Measurements from ENCODE around the gene RTN4R.
"Not testable (repeated sequence)": the region's sequence is repeated elsewhere in the genome, so short reads cannot be mapped to it uniquely, and the experiment has no call there.

Gene RTN4R

GRCh38 chr22:20312396-20313191 lies 44.5 kb upstream of the RTN4R start:
- DNase-seq: no peak
- H3K27ac ChIP-seq (ENCODE audit: insufficient read depth, low read length, poor library complexity, severe bottlenecking): no peak overlapping the region
- peaks cover 9% of the 10 kb centered on the region for H3K36me3 ChIP-seq (ENCODE audit: control insufficient read depth, insufficient read depth, low read length)
- H3K27me3 ChIP-seq (replicated peaks; ENCODE audit: control insufficient read depth, insufficient read depth, low read length, poor library complexity, severe bottlenecking): no peaks in the 10 kb centered on the region
- H3K4me1 ChIP-seq (ENCODE audit: control insufficient read depth, insufficient read depth, low read length, poor library complexity, severe bottlenecking): peaks cover 6% of the 10 kb centered on the region
- H3K4me3 ChIP-seq (ENCODE audit: insufficient read depth, low read depth, low read length, poor library complexity, severe bottlenecking): no peak overlapping the region
- H3K9me3 ChIP-seq (ENCODE audit: control insufficient read depth, low read length): no peaks in the 10 kb centered on the region

GRCh38 chr22:20311249-20312062 lies 43.3 kb upstream of the RTN4R start:
- H3K4me1 ChIP-seq (ENCODE audit: control insufficient read depth, insufficient read depth, low read length, poor library complexity, severe bottlenecking); H3K4me3 ChIP-seq (ENCODE audit: insufficient read depth, low read depth, low read length, poor library complexity, severe bottlenecking); H3K27ac ChIP-seq (ENCODE audit: insufficient read depth, low read length, poor library complexity, severe bottlenecking); H3K36me3 ChIP-seq (ENCODE audit: control insufficient read depth, insufficient read depth, low read length); DNase-seq; H3K27me3 ChIP-seq (replicated peaks; ENCODE audit: control insufficient read depth, insufficient read depth, low read length, poor library complexity, severe bottlenecking); H3K9me3 ChIP-seq (ENCODE audit: control insufficient read depth, low read length): not testable (repeated sequence)

GRCh38 chr22:20310773-20311172 lies 42.7 kb upstream of the RTN4R start:
- not testable (repeated sequence) for H3K27ac ChIP-seq (ENCODE audit: insufficient read depth, low read length, poor library complexity, severe bottlenecking); DNase-seq; H3K27me3 ChIP-seq (replicated peaks; ENCODE audit: control insufficient read depth, insufficient read depth, low read length, poor library complexity, severe bottlenecking); H3K9me3 ChIP-seq (ENCODE audit: control insufficient read depth, low read length); H3K4me1 ChIP-seq (ENCODE audit: control insufficient read depth, insufficient read depth, low read length, poor library complexity, severe bottlenecking); H3K4me3 ChIP-seq (ENCODE audit: insufficient read depth, low read depth, low read length, poor library complexity, severe bottlenecking); H3K36me3 ChIP-seq (ENCODE audit: control insufficient read depth, insufficient read depth, low read length)

- H3K27ac ChIP-seq (ENCODE audit: insufficient read depth, low read length, poor library complexity, severe bottlenecking); H3K9me3 ChIP-seq (ENCODE audit: control insufficient read depth, low read length); H3K27me3 ChIP-seq (replicated peaks; ENCODE audit: control insufficient read depth, insufficient read depth, low read length, poor library complexity, severe bottlenecking); H3K4me3 ChIP-seq (ENCODE audit: insufficient read depth, low read depth, low read length, poor library complexity, severe bottlenecking); H3K4me1 ChIP-seq (ENCODE audit: control insufficient read depth, insufficient read depth, low read length, poor library complexity, severe bottlenecking); DNase-seq; H3K36me3 ChIP-seq (ENCODE audit: control insufficient read depth, insufficient read depth, low read length): not testable (repeated sequence)
Measured at GRCh38 chr22:20310180-20310579, 42.1 kb upstream of the RTN4R start.

GRCh38 chr22:20308806-20309650 lies 40.9 kb upstream of the RTN4R start:
- H3K9me3 ChIP-seq (ENCODE audit: control insufficient read depth, low read length); H3K27me3 ChIP-seq (replicated peaks; ENCODE audit: control insufficient read depth, insufficient read depth, low read length, poor library complexity, severe bottlenecking); H3K4me1 ChIP-seq (ENCODE audit: control insufficient read depth, insufficient read depth, low read length, poor library complexity, severe bottlenecking); H3K27ac ChIP-seq (ENCODE audit: insufficient read depth, low read length, poor library complexity, severe bottlenecking); DNase-seq; H3K4me3 ChIP-seq (ENCODE audit: insufficient read depth, low read depth, low read length, poor library complexity, severe bottlenecking); H3K36me3 ChIP-seq (ENCODE audit: control insufficient read depth, insufficient read depth, low read length): not testable (repeated sequence)

DNA sequence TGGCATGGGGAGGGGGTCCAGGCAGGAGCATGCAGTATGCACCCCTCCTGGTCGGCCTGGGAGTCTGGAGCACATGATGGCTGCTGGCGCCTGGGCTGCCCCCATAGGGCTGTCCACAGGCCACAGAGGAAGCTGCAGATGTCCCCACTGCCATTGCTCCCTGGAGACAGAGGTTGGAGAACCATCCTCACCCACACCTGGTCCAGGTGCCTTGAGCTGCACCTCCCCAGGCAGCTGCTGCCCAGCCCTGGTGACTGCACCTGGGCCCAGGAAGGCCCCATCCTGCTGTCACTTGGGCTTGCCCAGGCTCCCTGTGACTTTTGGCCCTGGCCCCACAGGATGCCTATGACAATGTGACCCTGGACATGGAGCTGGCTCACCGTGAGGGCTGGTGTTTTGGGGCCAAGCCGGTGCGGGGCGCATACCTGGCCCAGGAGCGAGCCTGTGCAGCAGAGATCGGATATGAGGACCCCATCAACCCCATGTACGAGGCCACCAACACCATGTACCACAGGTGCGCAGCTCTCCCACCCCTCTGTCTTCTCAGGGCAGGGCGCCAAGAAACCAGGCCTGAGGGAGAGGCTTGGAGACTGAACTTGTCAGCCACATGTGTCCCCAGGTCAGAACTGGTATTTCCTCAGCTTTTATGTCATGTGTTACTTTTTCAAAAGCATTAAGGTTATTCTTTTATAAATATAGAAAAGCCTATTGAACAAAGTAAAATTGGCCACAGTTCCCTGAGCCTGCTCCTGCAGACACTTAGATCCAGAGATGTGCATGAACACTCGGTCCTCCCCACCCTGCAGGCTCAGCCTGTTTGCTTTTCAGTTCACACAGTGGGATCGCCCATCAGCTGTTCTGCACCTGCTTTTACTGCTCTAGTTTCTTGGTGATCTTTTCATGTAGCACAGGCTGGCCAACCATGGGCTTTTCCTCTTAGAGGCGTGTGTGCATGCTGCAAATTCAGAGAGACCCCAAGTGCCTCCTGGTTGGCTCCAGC lies 39.6 kb upstream of the RTN4R start:
- DNase-seq; H3K4me1 ChIP-seq (ENCODE audit: control insufficient read depth, insufficient read depth, low read length, poor library complexity, severe bottlenecking); H3K27ac ChIP-seq (ENCODE audit: insufficient read depth, low read length, poor library complexity, severe bottlenecking); H3K27me3 ChIP-seq (replicated peaks; ENCODE audit: control insufficient read depth, insufficient read depth, low read length, poor library complexity, severe bottlenecking); H3K4me3 ChIP-seq (ENCODE audit: insufficient read depth, low read depth, low read length, poor library complexity, severe bottlenecking); H3K9me3 ChIP-seq (ENCODE audit: control insufficient read depth, low read length); H3K36me3 ChIP-seq (ENCODE audit: control insufficient read depth, insufficient read depth, low read length): not testable (repeated sequence)

DNA sequence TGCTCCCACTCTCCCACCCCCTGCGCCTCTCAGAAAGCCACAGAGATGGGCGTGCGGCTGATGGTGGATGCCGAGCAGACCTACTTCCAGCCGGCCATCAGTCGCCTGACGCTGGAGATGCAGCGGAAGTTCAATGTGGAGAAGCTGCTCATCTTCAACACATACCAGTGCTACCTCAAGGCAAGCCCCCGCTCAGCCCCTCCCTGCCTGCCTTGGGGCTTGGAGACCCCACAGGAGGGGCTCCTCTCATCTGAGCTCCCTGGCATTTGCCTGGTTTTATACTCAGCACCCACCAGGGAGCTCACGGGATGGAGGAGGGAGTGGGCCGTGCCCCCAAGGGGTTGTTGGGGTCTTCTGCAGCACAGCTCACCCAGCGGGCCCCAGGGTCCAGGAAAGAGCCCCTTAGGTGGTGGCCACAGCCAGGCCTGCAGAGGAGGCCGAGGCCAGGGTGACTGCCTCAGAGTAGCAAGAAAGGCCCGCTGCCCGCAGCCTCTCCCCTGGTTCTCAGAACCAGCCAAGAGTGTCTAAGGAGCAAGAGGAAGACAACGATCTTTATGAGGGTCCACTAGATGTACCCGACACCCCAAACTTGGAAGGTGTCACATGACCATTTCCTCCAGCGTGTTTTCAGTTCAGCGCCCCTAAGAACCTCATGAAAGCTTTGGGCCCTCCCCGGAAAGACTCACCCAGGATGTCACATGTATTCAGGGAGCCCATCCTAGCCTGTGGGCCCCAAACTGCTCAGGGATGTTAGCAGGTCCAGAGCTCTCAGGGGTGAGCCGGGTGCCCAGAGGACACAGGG lies 38.7 kb upstream of the RTN4R start:
- not testable (repeated sequence) for H3K27me3 ChIP-seq (replicated peaks; ENCODE audit: control insufficient read depth, insufficient read depth, low read length, poor library complexity, severe bottlenecking); DNase-seq; H3K36me3 ChIP-seq (ENCODE audit: control insufficient read depth, insufficient read depth, low read length); H3K9me3 ChIP-seq (ENCODE audit: control insufficient read depth, low read length); H3K27ac ChIP-seq (ENCODE audit: insufficient read depth, low read length, poor library complexity, severe bottlenecking); H3K4me3 ChIP-seq (ENCODE audit: insufficient read depth, low read depth, low read length, poor library complexity, severe bottlenecking); H3K4me1 ChIP-seq (ENCODE audit: control insufficient read depth, insufficient read depth, low read length, poor library complexity, severe bottlenecking)

GRCh38 chr22:20305894-20306645 lies 38.0 kb upstream of the RTN4R start:
- H3K4me1 ChIP-seq (ENCODE audit: control insufficient read depth, insufficient read depth, low read length, poor library complexity, severe bottlenecking): no peaks in the 10 kb centered on the region
- no peak for DNase-seq
- no peak overlapping the region for H3K27ac ChIP-seq (ENCODE audit: insufficient read depth, low read length, poor library complexity, severe bottlenecking)
- no peaks in the 10 kb centered on the region for H3K36me3 ChIP-seq (ENCODE audit: control insufficient read depth, insufficient read depth, low read length)
- H3K4me3 ChIP-seq (ENCODE audit: insufficient read depth, low read depth, low read length, poor library complexity, severe bottlenecking): no peak overlapping the region
- no peaks in the 10 kb centered on the region for H3K9me3 ChIP-seq (ENCODE audit: control insufficient read depth, low read length)
- H3K27me3 ChIP-seq (replicated peaks; ENCODE audit: control insufficient read depth, insufficient read depth, low read length, poor library complexity, severe bottlenecking): peaks cover 3% of the 10 kb centered on the region
